Measurements from ENCODE around the gene GNAT2. TPM values are rescaled to one million over a fixed set of nuclear protein-coding genes. Genes with fewer than 3 reads are reported as not detected.
A peak's percentile ranks its signal among the peaks of the same experiment; 100 is the strongest.

The GNAT2 gene
- total and polyA plus RNA-seq, 12 donors: 0.04 TPM; not detected in 11

DNA sequence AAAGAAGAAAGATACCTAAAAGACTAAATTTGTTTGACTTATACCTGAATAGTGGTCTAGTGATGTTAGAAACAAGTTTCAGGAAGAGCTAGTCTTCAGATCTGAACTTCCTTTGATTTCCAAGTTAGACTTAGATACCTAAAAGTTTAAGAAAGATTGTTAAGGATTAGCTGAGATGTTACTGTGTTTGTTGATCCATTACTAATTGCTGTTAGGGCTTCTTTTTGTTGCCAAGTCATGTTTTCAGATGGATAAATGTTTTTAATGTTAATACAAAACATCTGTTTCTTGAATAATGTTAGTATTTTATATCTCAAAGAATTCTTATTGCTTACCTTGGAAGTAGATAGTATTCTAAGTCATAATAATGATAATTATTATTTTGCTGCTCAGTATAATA, 59.4 kb downstream of the GNAT2 start:
- DNase-seq (no peak), ATAC-seq (no peak)
- H3K36me3 ChIP-seq: no peaks in the 10 kb centered on the region
- peaks cover 0 to 91% (median 69%) of the 10 kb centered on the region in 9 donors for H3K4me1 ChIP-seq
- H3K9me3 ChIP-seq: no peaks in the 10 kb centered on the region
- intact Hi-C loops (cut with DNase I): loop anchor here in 1 of 10 donors (2.0 kb wide), 1 partner anchor 19 kb away; no protein-coding TSS in a partner anchor
- H3K27me3 ChIP-seq: no peaks in the 10 kb centered on the region
- TF ChIP-seq, protein P1, sequence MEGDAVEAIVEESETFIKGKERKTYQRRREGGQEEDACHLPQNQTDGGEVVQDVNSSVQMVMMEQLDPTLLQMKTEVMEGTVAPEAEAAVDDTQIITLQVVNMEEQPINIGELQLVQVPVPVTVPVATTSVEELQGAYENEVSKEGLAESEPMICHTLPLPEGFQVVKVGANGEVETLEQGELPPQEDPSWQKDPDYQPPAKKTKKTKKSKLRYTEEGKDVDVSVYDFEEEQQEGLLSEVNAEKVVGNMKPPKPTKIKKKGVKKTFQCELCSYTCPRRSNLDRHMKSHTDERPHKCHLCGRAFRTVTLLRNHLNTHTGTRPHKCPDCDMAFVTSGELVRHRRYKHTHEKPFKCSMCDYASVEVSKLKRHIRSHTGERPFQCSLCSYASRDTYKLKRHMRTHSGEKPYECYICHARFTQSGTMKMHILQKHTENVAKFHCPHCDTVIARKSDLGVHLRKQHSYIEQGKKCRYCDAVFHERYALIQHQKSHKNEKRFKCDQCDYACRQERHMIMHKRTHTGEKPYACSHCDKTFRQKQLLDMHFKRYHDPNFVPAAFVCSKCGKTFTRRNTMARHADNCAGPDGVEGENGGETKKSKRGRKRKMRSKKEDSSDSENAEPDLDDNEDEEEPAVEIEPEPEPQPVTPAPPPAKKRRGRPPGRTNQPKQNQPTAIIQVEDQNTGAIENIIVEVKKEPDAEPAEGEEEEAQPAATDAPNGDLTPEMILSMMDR (IDR thresholded peaks at IDR 0.05): no peak
- H3K27ac ChIP-seq: no peak overlapping the region
- no peak overlapping the region for H3K4me3 ChIP-seq

DNA sequence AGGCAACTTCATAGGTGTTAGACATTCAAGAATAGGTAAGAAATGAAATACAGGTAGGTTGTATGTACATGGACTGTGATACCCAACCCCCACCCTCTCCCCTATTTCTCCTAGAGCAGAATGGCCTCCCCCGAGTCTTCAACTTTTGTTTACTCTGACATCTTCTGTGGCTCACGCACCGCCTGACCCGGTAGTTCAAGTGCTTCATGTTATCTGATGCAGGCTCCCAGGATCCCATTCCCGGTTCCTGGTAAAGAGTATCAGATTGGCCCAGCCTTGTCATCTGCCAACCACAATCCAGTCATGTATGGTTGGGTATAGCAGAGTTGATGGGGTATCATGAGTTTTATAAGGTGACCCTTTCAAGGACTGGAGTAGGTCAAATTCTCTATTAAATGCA, 61.9 kb downstream of the GNAT2 start:
- Histone ChIP-seq H3K4me1 (peaks cover 0 to 91% (median 54%) of the 10 kb centered on the region in 9 donors), H3K36me3 (no peaks in the 10 kb centered on the region), H3K9me3 (no peaks in the 10 kb centered on the region), H3K27ac (no peak overlapping the region), H3K27me3 (no peaks in the 10 kb centered on the region), H3K4me3 (no peak overlapping the region)
- TF ChIP-seq, protein P1 (IDR thresholded peaks at IDR 0.05): no peak
- 82 to 87% methylated on average over 5 of the region's 5 CpGs for WGBS, 2 donors
- intact Hi-C loops (cut with DNase I): no loop called here
- DNase-seq (no peak), ATAC-seq (no peak)

DNA sequence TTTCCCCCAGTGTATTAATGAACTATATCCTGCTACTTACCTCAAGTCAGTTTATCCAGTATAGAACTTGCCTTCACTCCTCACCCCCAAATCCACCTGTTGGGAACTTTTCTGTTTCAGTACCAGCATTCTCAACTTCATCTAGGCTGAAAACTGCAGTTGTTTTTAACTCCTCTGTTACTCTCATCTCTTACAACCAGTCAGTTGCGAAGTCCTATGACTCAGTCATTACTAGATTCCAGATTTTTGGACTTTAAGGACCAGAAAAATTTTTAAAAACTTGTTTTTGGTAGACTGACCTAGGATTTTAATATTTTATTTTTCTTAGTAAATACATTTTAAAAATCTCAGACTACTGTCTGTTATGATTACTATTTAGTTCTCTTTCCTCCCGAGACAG, 62.9 kb downstream of the GNAT2 start:
- peak overlapping the region in 2 of 10 donors; percentile 1 to 42 for H3K27ac ChIP-seq
- no peaks in the 10 kb centered on the region for H3K9me3 ChIP-seq
- H3K4me1 ChIP-seq: peaks cover 0 to 89% (median 46%) of the 10 kb centered on the region in 9 donors
- H3K4me3 ChIP-seq: no peak overlapping the region
- 97 to 98% methylated on average over 2 of the region's 2 CpGs for WGBS, 2 donors
- H3K36me3 ChIP-seq: no peaks in the 10 kb centered on the region
- intact Hi-C loops (cut with DNase I): no loop called here
- H3K27me3 ChIP-seq: no peaks in the 10 kb centered on the region
- ATAC-seq (no peak), DNase-seq (no peak)
- TF ChIP-seq, protein P1 (IDR thresholded peaks at IDR 0.05): no peak

Other genes with a start within 250 kb of the GNAT2 start
- 100 to 1,000 TPM; 105 to 235 (median 132) TPM for gene SORT1, start 221.7 kb downstream of the GNAT2 start, total RNA-seq
- gene SORT1, start 221.7 kb downstream of the GNAT2 start, polyA plus RNA-seq: 10 to 100 TPM; 32.8 to 64.1 TPM
- 10 to 100 TPM; 51.2 to 65.6 (median 59.2) TPM for gene PSMA5, start 193.2 kb downstream of the GNAT2 start, total RNA-seq
- gene PSMA5, start 193.2 kb downstream of the GNAT2 start, polyA plus RNA-seq: 10 to 100 TPM; 22.7 to 94.6 TPM
- 10 to 100 TPM; 25.4 to 47.3 (median 27.7) TPM for gene SYPL2, start 153.1 kb downstream of the GNAT2 start, total RNA-seq
- gene SYPL2, start 153.1 kb downstream of the GNAT2 start, polyA plus RNA-seq: 10 to 100 TPM; 15.0 to 21.9 TPM
- 1 to 10 TPM; 1.8 to 3.0 (median 2.5) TPM for gene ATXN7L2, start 135.7 kb downstream of the GNAT2 start, total RNA-seq
- 10 to 100 TPM in 1 of 2 donors, 1 to 10 TPM in 1; 3.2 to 11.4 TPM for gene ATXN7L2, start 135.7 kb downstream of the GNAT2 start, polyA plus RNA-seq
- gene CYB561D1, start 125.5 kb downstream of the GNAT2 start, total RNA-seq: 1 to 10 TPM; 3.3 to 7.6 (median 4.5) TPM
- gene CYB561D1, start 125.5 kb downstream of the GNAT2 start, polyA plus RNA-seq: 1 to 10 TPM; 3.0 to 3.6 TPM
- gene AMIGO1, start 109.9 kb downstream of the GNAT2 start, total RNA-seq: 10 to 100 TPM; 11.9 to 16.6 (median 14.7) TPM
- 1 to 10 TPM; 2.8 to 4.0 TPM for gene AMIGO1, start 109.9 kb downstream of the GNAT2 start, polyA plus RNA-seq
- gene GPR61, start 79.7 kb downstream of the GNAT2 start, total RNA-seq: 1 to 10 TPM in 1 of 10 donors, under 1 TPM in 7, not detected in 2; 0.11 to 1.0 (median 0.31) TPM
- not detected for gene GPR61, start 79.7 kb downstream of the GNAT2 start, polyA plus RNA-seq
- 1 to 10 TPM; 2.1 to 3.6 (median 2.8) TPM for gene GNAI3, start 71.0 kb downstream of the GNAT2 start, total RNA-seq
- gene GNAI3, start 71.0 kb downstream of the GNAT2 start, polyA plus RNA-seq: 1 to 10 TPM; 1.6 to 2.2 TPM
- 10 to 100 TPM in 7 of 10 donors, 1 to 10 TPM in 3; 6.4 to 18.2 (median 11.5) TPM for gene AMPD2, start 221 bp upstream of the GNAT2 start, total RNA-seq
- 10 to 100 TPM; 12.3 to 15.2 TPM for gene AMPD2, start 221 bp upstream of the GNAT2 start, polyA plus RNA-seq
- 10 to 100 TPM; 29.9 to 62.1 (median 43.5) TPM for gene GSTM4, start 36.5 kb upstream of the GNAT2 start, total RNA-seq
- gene GSTM4, start 36.5 kb upstream of the GNAT2 start, polyA plus RNA-seq: 10 to 100 TPM; 22.8 to 41.3 TPM
- 10 to 100 TPM; 56.9 to 93.3 (median 68.1) TPM for gene GSTM2, start 48.4 kb upstream of the GNAT2 start, total RNA-seq
- 100 to 1,000 TPM in 1 of 2 donors, 10 to 100 TPM in 1; 23.1 to 113 TPM for gene GSTM2, start 48.4 kb upstream of the GNAT2 start, polyA plus RNA-seq
- 10 to 100 TPM in 6 of 10 donors, not detected in 4; 28.7 to 57.7 (median 36.9) TPM for gene GSTM1, start 68.2 kb upstream of the GNAT2 start, total RNA-seq
- gene GSTM1, start 68.2 kb upstream of the GNAT2 start, polyA plus RNA-seq: 10 to 100 TPM in 1 of 2 donors, under 1 TPM in 1; 0.19 to 39.6 TPM
- gene GSTM5, start 92.6 kb upstream of the GNAT2 start, total RNA-seq: 1 to 10 TPM in 9 of 10 donors, under 1 TPM in 1; 0.93 to 3.2 (median 2.0) TPM
- gene GSTM5, start 92.6 kb upstream of the GNAT2 start, polyA plus RNA-seq: 1 to 10 TPM in 1 of 2 donors, under 1 TPM in 1; 0.86 to 2.9 TPM
- 100 to 1,000 TPM in 5 of 10 donors, 10 to 100 TPM in 5; 51.8 to 289 (median 99.3) TPM for gene GSTM3, start 121.4 kb upstream of the GNAT2 start, total RNA-seq
- 100 to 1,000 TPM in 1 of 2 donors, 10 to 100 TPM in 1; 49.0 to 129 TPM for gene GSTM3, start 121.4 kb upstream of the GNAT2 start, polyA plus RNA-seq
- gene EPS8L3, start 144.3 kb upstream of the GNAT2 start, total RNA-seq: under 1 TPM in 3 of 10 donors, not detected in 7; 0.49 to 0.61 (median 0.56) TPM
- not detected for gene EPS8L3, start 144.3 kb upstream of the GNAT2 start, polyA plus RNA-seq

Measured in heart right ventricle (tissue), 16 donors.